AG10803 (cell line): Measurements from ENCODE around the gene NCBP3.
"Not testable (repeated sequence)": the region's sequence is repeated elsewhere in the genome, so short reads cannot be mapped to it uniquely, and the experiment has no call there.

Source experiments
- DNase-seq: peaks from one replicate; pipeline ENCODE4 v3.0.0; 2010; ENCODE audit warnings: low read depth
- H3K4me3 ChIP-seq: 2 replicates; pipeline ENCODE4 v1.5.1; 2011; ENCODE audit warnings: mild to moderate bottlenecking, low read length, control low read depth
- TF ChIP-seq, protein P1 (sequence below): conservative IDR thresholded peaks from 2 replicates; pipeline ENCODE4 v1.5.1; 2011; ENCODE audit warnings: mild to moderate bottlenecking, low read length, control low read depth, inconsistent platforms

Gene NCBP3

GRCh38 chr17:3792481-3792880 lies 53.6 kb downstream of the NCBP3 start:
- TF ChIP-seq, protein P1, sequence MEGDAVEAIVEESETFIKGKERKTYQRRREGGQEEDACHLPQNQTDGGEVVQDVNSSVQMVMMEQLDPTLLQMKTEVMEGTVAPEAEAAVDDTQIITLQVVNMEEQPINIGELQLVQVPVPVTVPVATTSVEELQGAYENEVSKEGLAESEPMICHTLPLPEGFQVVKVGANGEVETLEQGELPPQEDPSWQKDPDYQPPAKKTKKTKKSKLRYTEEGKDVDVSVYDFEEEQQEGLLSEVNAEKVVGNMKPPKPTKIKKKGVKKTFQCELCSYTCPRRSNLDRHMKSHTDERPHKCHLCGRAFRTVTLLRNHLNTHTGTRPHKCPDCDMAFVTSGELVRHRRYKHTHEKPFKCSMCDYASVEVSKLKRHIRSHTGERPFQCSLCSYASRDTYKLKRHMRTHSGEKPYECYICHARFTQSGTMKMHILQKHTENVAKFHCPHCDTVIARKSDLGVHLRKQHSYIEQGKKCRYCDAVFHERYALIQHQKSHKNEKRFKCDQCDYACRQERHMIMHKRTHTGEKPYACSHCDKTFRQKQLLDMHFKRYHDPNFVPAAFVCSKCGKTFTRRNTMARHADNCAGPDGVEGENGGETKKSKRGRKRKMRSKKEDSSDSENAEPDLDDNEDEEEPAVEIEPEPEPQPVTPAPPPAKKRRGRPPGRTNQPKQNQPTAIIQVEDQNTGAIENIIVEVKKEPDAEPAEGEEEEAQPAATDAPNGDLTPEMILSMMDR: no peak
- no peak for DNase-seq
- H3K4me3 ChIP-seq: no peak overlapping the region

DNA sequence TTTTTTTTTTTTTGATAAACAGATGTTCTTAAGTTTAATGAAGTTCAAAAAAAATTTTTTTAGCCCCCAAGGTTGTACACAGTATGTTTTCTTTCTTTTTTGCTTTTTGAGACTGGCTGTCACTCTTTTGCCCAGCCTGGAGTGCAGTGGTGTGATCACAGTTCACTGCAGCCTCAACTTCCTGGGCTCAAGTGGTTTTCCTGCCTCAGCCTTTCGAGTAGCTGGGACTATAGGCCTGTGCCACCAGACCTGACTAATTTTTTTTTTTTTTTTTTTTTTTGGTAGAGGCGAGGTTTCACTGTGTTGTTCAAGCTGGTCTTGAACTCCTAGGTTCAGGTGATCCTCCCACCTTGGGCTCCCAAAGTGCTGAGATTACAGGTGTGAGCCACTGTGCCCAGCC lies 57.8 kb downstream of the NCBP3 start:
- TF ChIP-seq, protein P1: no peak
- DNase-seq: no peak
- H3K4me3 ChIP-seq: no peak overlapping the region

DNA sequence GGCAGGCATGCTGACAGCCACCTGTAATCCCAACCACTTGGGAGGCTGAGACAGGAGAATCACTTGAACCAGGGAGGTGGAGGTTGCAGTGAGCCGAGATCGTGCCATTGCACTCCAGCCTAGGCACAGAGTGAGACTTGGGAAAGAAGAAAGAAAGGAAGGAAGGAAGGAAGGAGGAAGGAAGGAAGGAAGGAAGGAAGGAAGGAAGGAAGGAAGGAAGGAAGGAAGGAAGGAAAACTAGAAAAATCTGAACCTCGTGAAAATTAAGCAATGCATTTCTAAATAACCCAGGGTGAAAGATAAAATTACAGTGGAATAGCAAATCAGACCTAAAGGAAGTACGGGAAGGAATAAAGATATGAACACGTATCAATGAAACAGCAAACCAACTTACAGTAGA lies 60.7 kb downstream of the NCBP3 start:
- not testable (repeated sequence) for H3K4me3 ChIP-seq, DNase-seq

- no peak for DNase-seq
- TF ChIP-seq, protein P1: no peak
- H3K4me3 ChIP-seq: no peak overlapping the region
Measured at GRCh38 chr17:3782751-3783150, 63.3 kb downstream of the NCBP3 start.

GRCh38 chr17:3780986-3781385 lies 65.1 kb downstream of the NCBP3 start:
- peak; percentile 22 for DNase-seq
- TF ChIP-seq, protein P1: no peak
- no peak overlapping the region for H3K4me3 ChIP-seq

- no peak overlapping the region for H3K4me3 ChIP-seq
- no peak for DNase-seq
- TF ChIP-seq, protein P1: no peak
Measured at GRCh38 chr17:3777366-3778120, 68.5 kb downstream of the NCBP3 start.

DNA sequence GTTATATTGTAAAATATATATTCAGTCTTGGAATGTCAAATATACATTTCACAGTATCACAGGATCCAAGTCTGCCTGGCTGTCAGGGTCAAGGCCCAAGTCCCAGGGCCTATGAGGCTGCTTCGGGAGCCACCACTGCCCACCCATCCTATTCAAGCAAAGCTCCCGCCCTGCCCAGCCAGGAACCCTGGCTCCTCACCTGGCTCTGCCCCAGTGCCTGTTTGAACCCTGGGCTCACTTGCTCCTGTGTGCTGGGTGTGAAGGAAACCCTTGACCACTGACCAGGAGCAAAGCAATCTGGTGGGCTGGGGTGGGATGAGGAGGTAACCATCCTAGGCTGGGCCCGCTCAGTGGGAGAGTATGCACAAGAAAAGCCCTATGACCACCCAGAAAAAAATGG lies 72.1 kb downstream of the NCBP3 start:
- TF ChIP-seq, protein P1: no peak
- DNase-seq: no peak
- H3K4me3 ChIP-seq: no peak overlapping the region
